Measurements from ENCODE around the gene STUB1. TPM values are rescaled to one million over a fixed set of nuclear protein-coding genes. Genes with fewer than 3 reads are reported as not detected.

Gene STUB1
- total and polyA plus RNA-seq, 2 donors (not counting 3 experiments of a cell fraction or from before 2014, with no cell fraction given) = 107 to 147 TPM

DNA sequence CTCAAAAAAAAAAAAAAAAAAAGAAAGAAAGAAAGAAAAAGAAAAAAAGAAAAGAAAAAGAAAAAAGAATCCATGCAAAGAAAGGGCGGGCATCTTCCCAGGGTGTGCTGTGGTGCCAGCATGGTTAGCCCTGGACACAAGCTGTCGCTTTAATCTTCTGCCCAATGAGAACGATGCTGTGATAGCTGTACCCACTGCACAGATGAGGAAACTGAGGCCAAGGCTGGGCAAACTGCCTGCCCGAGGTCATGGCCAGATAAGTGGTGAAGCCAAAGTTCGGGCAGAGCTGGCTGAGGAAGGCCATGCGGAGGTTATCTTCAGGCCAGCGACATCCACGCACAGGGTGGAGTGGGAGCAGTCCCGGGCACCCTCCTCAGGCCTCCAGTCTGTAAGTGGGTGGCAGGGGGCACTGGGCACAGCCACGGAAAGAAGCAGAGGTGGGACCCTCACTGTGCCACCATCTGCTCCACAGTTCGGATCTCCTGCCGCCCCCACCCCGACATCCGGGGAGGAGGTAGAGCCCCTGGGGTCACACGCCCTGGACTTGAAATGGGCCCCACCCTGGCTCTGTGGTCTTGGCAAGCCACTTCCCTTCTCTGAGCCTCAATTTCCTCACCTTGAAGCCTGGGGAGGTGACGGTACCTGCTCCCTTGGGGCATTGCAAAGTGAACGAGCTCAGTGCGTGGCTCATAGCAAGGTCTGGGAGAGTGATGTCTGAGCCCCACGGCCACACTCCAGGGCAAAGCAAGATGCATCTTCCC lies 18.9 kb downstream of the STUB1 start:
- ChIA-PET POLR2A (no interaction called here), CTCF (no interaction called here)
- no peaks in the 10 kb centered on the region for H3K4me1 ChIP-seq (ENCODE audit: control insufficient read depth, extremely low read depth, insufficient read depth, low read length)
- no TSS peak for BruUV-seq (replicated peaks)
- H3K9ac ChIP-seq (replicated peaks; ENCODE audit: extremely low read depth, insufficient read depth, low read length) = no peak overlapping the region
- intact Hi-C loops (cut with micrococcal nuclease) (no loop called here), dilution Hi-C loops (cut with MboI; ENCODE audit: extremely low pct_ligation_motif_present, low sequenced_read_pairs) (no loop called here)
- H3K27me3 ChIP-seq (ENCODE audit: control insufficient read depth in 2 of 2, insufficient read depth in 2 of 2, low read length in 2 of 2) = peaks cover 36 to 38% of the 10 kb centered on the region in 2 experiments
- no peak overlapping the region for H3K4me2 ChIP-seq (ENCODE audit: insufficient read depth, low read length)
- no peak for FAIRE-seq
- H3K79me2 ChIP-seq (ENCODE audit: control insufficient read depth, insufficient read depth, low read length) = no peaks in the 10 kb centered on the region
- no peak overlapping the region for H2AFZ ChIP-seq (ENCODE audit: low read depth, low read length)
- DNase-seq (ENCODE audit: low read depth, low spot score) = no peak
- H4K20me1 ChIP-seq (replicated peaks; ENCODE audit: control insufficient read depth, extremely low read depth, insufficient read depth, low read length) = no peaks in the 10 kb centered on the region
- TF ChIP-seq EZH2 (IDR thresholded peaks at IDR 0.05; ENCODE audit: borderline replicate concordance, low read depth, low read length, severe bottlenecking) = no peak
- TF ChIP-seq, protein P1, sequence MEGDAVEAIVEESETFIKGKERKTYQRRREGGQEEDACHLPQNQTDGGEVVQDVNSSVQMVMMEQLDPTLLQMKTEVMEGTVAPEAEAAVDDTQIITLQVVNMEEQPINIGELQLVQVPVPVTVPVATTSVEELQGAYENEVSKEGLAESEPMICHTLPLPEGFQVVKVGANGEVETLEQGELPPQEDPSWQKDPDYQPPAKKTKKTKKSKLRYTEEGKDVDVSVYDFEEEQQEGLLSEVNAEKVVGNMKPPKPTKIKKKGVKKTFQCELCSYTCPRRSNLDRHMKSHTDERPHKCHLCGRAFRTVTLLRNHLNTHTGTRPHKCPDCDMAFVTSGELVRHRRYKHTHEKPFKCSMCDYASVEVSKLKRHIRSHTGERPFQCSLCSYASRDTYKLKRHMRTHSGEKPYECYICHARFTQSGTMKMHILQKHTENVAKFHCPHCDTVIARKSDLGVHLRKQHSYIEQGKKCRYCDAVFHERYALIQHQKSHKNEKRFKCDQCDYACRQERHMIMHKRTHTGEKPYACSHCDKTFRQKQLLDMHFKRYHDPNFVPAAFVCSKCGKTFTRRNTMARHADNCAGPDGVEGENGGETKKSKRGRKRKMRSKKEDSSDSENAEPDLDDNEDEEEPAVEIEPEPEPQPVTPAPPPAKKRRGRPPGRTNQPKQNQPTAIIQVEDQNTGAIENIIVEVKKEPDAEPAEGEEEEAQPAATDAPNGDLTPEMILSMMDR (IDR thresholded peaks at IDR 0.05; ENCODE audit: extremely low read depth in 1 of 2, insufficient read depth in 1 of 2, low read depth in 1 of 2, low read length in 2 of 2) = no peak
- no peaks in the 10 kb centered on the region for H3K36me3 ChIP-seq (ENCODE audit: control insufficient read depth in 2 of 2, extremely low read depth in 1 of 2, insufficient read depth in 2 of 2, low read length in 2 of 2)
- H3K4me3 ChIP-seq (replicated peaks in 1 of 3; ENCODE audit: insufficient read depth in 1 of 3, low read depth in 1 of 3, low read length in 3 of 3) = no peak overlapping the region
- no peaks in the 10 kb centered on the region for H3K9me3 ChIP-seq (replicated peaks; ENCODE audit: control insufficient read depth, insufficient read depth, low read length)
- no peaks in the 10 kb centered on the region for H3K9me1 ChIP-seq (replicated peaks; ENCODE audit: control insufficient read depth, extremely low read depth, insufficient read depth, low read length)
- no peak overlapping the region for H3K27ac ChIP-seq (ENCODE audit: insufficient read depth, low read depth, low read length)

GRCh38 chr16:700684-701584 lies 20.7 kb downstream of the STUB1 start:
- no peak overlapping the region for H2AFZ ChIP-seq (ENCODE audit: low read depth, low read length)
- H3K4me2 ChIP-seq (ENCODE audit: insufficient read depth, low read length) = no peak overlapping the region
- dilution Hi-C loops (cut with MboI; ENCODE audit: extremely low pct_ligation_motif_present, low sequenced_read_pairs) = no loop called here
- no peaks in the 10 kb centered on the region for H3K79me2 ChIP-seq (ENCODE audit: control insufficient read depth, insufficient read depth, low read length)
- no peak overlapping the region for H3K4me3 ChIP-seq (replicated peaks in 1 of 3; ENCODE audit: insufficient read depth in 1 of 3, low read depth in 1 of 3, low read length in 3 of 3)
- no peaks in the 10 kb centered on the region for H3K4me1 ChIP-seq (ENCODE audit: control insufficient read depth, extremely low read depth, insufficient read depth, low read length)
- no peak overlapping the region for H3K27ac ChIP-seq (ENCODE audit: insufficient read depth, low read depth, low read length)
- CTCF ChIA-PET = no interaction called here
- no TSS peak for BruUV-seq (replicated peaks)
- H3K9ac ChIP-seq (replicated peaks; ENCODE audit: extremely low read depth, insufficient read depth, low read length) = no peak overlapping the region
- H3K9me1 ChIP-seq (replicated peaks; ENCODE audit: control insufficient read depth, extremely low read depth, insufficient read depth, low read length) = no peaks in the 10 kb centered on the region
- no peaks in the 10 kb centered on the region for H3K36me3 ChIP-seq (ENCODE audit: control insufficient read depth in 2 of 2, extremely low read depth in 1 of 2, insufficient read depth in 2 of 2, low read length in 2 of 2)
- intact Hi-C loops (cut with micrococcal nuclease) = no loop called here
- FAIRE-seq = no peak
- TF ChIP-seq POLR2AphosphoS5 (IDR thresholded peaks at IDR 0.05; ENCODE audit: insufficient read depth, low read depth, low read length) (no peak), EZH2 (IDR thresholded peaks at IDR 0.05; ENCODE audit: borderline replicate concordance, low read depth, low read length, severe bottlenecking) (peak; percentile 86)
- H4K20me1 ChIP-seq (replicated peaks; ENCODE audit: control insufficient read depth, extremely low read depth, insufficient read depth, low read length) = no peaks in the 10 kb centered on the region
- no peaks in the 10 kb centered on the region for H3K9me3 ChIP-seq (replicated peaks; ENCODE audit: control insufficient read depth, insufficient read depth, low read length)
- POLR2A ChIA-PET = no interaction called here
- no peak for DNase-seq (ENCODE audit: low read depth, low spot score)
- H3K27me3 ChIP-seq (ENCODE audit: control insufficient read depth in 2 of 2, insufficient read depth in 2 of 2, low read length in 2 of 2) = peaks cover 29 to 31% of the 10 kb centered on the region in 2 experiments

Data from endothelial cell of umbilical vein (primary cell).